Caco-2 (cell line): ENCODE data around the gene TCERG1L. TPM values are rescaled to one million over a fixed set of nuclear protein-coding genes. Genes with fewer than 3 reads are reported as not detected.

Experiments used
- BruUV-seq: library from RNA; stranded (reverse); fragments of 400-500 nt; replicated peaks from 2 replicates; lab custom pipeline; 2021; lab: Mats Ljungman, UMichigan
- CTCF ChIA-PET: fragments of 300-600 bp; sonication (Branson Sonifier 250); formaldehyde crosslinking; loops from one replicate; lab custom pipeline; 2022; ENCODE audit warnings: antibody characterized with exemption; lab: Charles Lee
- POLR2A ChIA-PET: fragments of 300-600 bp; sonication (Branson Sonifier 250); formaldehyde crosslinking; loops from one replicate; lab custom pipeline; 2022; ENCODE audit warnings: antibody characterized with exemption; lab: Charles Lee
- DNase-seq, 2 experiments: peaks; one replicate each; pipeline versions ENCODE4 v3.0.0 to v3.0.0-alpha.2; 2020 to 2022
- H3K27me3 ChIP-seq: replicated peaks from 2 replicates; pipeline ENCODE4 v1.6.0; 2011; ENCODE audit warnings: low read length; ENCODE audit not compliant: control insufficient read depth, insufficient read depth
- H3K36me3 ChIP-seq: 2 replicates; pipeline ENCODE4 v1.5.1; 2011; ENCODE audit warnings: low read length; ENCODE audit not compliant: control insufficient read depth, insufficient read depth
- H3K4me1 ChIP-seq: fragments of 250-450 bp; sonication (Bioruptor Pico); 2 replicates; pipeline ENCODE4 v1.5.1; 2020; ENCODE audit warnings: mild to moderate bottlenecking
- H3K4me3 ChIP-seq: 2 replicates; pipeline ENCODE4 v1.5.1; 2011; ENCODE audit warnings: low read depth, mild to moderate bottlenecking, control low read depth, low read length
- H3K9me3 ChIP-seq: fragments of 250-450 bp; sonication (Bioruptor Pico); 2 replicates; pipeline ENCODE4 v1.5.1; 2020; ENCODE audit warnings: mild to moderate bottlenecking, moderate library complexity
- H3K27ac Mint-ChIP-seq: one replicate; pipeline ENCODE4 v1.8.0; 2022; ENCODE audit warnings: mixed read lengths; ENCODE audit not compliant: unreplicated experiment
- H3K27me3 Mint-ChIP-seq: one replicate; pipeline ENCODE4 v1.8.0; 2022; ENCODE audit warnings: mixed read lengths; ENCODE audit not compliant: insufficient read depth, unreplicated experiment
- H3K36me3 Mint-ChIP-seq: one replicate; pipeline ENCODE4 v1.8.0; 2022; ENCODE audit warnings: mild to moderate bottlenecking, mixed read lengths; ENCODE audit not compliant: insufficient read depth, unreplicated experiment
- H3K4me1 Mint-ChIP-seq: one replicate; pipeline ENCODE4 v1.8.0; 2022; ENCODE audit warnings: low read depth, mixed read lengths; ENCODE audit not compliant: unreplicated experiment
- H3K4me3 Mint-ChIP-seq: one replicate; pipeline ENCODE4 v1.8.0; 2022; ENCODE audit warnings: mild to moderate bottlenecking, moderate library complexity, mixed read lengths; ENCODE audit not compliant: unreplicated experiment
- H3K9me3 Mint-ChIP-seq: one replicate; pipeline ENCODE4 v1.8.0; 2022; ENCODE audit warnings: mixed read lengths; ENCODE audit not compliant: unreplicated experiment
- intact Hi-C: fragments of 100-400 bp; cut with micrococcal nuclease; formaldehyde crosslinking; loops from one replicate; pipeline ENCODE4 v1.10.0; 2022; ENCODE audit not compliant: unreplicated experiment
- total RNA-seq: library from RNA; stranded (reverse); gene quantifications from 2 replicates; pipeline ENCODE4 v1.2.3, GENCODE V29; 2022
- TF ChIP-seq, protein P1 (sequence below), 2 experiments: fragments of 200-600 bp in 1 of 2; IDR thresholded peaks; 1 replicate in 1 of 2; 2 replicates in 1 of 2; pipeline versions ENCODE4 v1.5.1 to v1.8.0; 2011 to 2022; ENCODE audit warnings: antibody characterized with exemption in 1 of 2, control low read depth in 1 of 2, inconsistent platforms in 1 of 2, low read depth in 1 of 2, low read length in 1 of 2, mild to moderate bottlenecking in 1 of 2, moderate library complexity in 1 of 2; ENCODE audit not compliant: insufficient read depth in 1 of 2, severe bottlenecking in 1 of 2, unreplicated experiment in 1 of 2

Gene TCERG1L
- total RNA-seq, 1 experiment from 2014 or later: not detected

DNA sequence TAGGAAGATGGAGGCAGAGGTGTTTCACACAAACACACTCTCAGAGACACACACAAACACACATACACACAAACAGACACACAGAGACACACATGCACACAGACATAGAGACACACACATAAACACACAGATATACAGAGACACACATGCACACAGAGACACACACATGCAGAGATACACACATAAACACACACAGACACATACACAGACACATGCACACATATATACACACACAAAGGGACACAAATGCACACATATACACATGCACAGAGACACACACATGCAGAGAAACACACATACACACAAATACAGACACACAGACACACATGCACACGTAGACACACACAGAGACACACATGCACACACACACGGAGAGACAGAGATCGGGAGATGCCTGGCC is 163.3 kb downstream of the TCERG1L start:
- peaks cover 22% of the 10 kb centered on the region for H3K9me3 Mint-ChIP-seq
- intact Hi-C loops: no loop called here
- H3K27me3 Mint-ChIP-seq: no peaks in the 10 kb centered on the region
- H3K4me1 Mint-ChIP-seq: no peaks in the 10 kb centered on the region
- Histone ChIP-seq H3K9me3 (peaks cover 6% of the 10 kb centered on the region; the same call in 1 of the 2 replicates), H3K4me3 (no peak overlapping the region), H3K27me3 (no peaks in the 10 kb centered on the region), H3K36me3 (no peaks in the 10 kb centered on the region), H3K4me1 (no peaks in the 10 kb centered on the region)
- no TSS peak for BruUV-seq
- TF ChIP-seq, protein P1, sequence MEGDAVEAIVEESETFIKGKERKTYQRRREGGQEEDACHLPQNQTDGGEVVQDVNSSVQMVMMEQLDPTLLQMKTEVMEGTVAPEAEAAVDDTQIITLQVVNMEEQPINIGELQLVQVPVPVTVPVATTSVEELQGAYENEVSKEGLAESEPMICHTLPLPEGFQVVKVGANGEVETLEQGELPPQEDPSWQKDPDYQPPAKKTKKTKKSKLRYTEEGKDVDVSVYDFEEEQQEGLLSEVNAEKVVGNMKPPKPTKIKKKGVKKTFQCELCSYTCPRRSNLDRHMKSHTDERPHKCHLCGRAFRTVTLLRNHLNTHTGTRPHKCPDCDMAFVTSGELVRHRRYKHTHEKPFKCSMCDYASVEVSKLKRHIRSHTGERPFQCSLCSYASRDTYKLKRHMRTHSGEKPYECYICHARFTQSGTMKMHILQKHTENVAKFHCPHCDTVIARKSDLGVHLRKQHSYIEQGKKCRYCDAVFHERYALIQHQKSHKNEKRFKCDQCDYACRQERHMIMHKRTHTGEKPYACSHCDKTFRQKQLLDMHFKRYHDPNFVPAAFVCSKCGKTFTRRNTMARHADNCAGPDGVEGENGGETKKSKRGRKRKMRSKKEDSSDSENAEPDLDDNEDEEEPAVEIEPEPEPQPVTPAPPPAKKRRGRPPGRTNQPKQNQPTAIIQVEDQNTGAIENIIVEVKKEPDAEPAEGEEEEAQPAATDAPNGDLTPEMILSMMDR (IDR thresholded peaks at IDR 0.05; ENCODE audit: insufficient read depth in 1 of 2, low read depth in 1 of 2, low read length in 1 of 2, severe bottlenecking in 1 of 2, unreplicated experiment in 1 of 2): no peak
- H3K4me3 Mint-ChIP-seq: no peak overlapping the region
- H3K27ac Mint-ChIP-seq: no peak overlapping the region
- no peak for DNase-seq
- ChIA-PET POLR2A (no interaction called here), CTCF (no interaction called here)
- peaks cover 4% of the 10 kb centered on the region for H3K36me3 Mint-ChIP-seq

- Mint-ChIP-seq H3K27ac (no peak overlapping the region), H3K9me3 (peaks cover 15% of the 10 kb centered on the region), H3K4me1 (no peaks in the 10 kb centered on the region), H3K4me3 (no peak overlapping the region), H3K27me3 (peaks cover 3% of the 10 kb centered on the region), H3K36me3 (peaks cover 4% of the 10 kb centered on the region)
- intact Hi-C loops: no loop called here
- ChIA-PET CTCF (no interaction called here), POLR2A (no interaction called here)
- TF ChIP-seq, protein P1 (IDR thresholded peaks at IDR 0.05; ENCODE audit: insufficient read depth in 1 of 2, low read depth in 1 of 2, low read length in 1 of 2, severe bottlenecking in 1 of 2, unreplicated experiment in 1 of 2): no peak
- H3K4me3 ChIP-seq: no peak overlapping the region
- no peaks in the 10 kb centered on the region for H3K27me3 ChIP-seq
- no peaks in the 10 kb centered on the region for H3K36me3 ChIP-seq
- no peak for DNase-seq
- BruUV-seq: no TSS peak
- H3K4me1 ChIP-seq: no peaks in the 10 kb centered on the region
- H3K9me3 ChIP-seq: peaks cover 4% of the 10 kb centered on the region; the same call in 1 of the 2 replicates
Observed at GRCh38 chr10:131147301-131147975, 164.1 kb downstream of the TCERG1L start.

DNA sequence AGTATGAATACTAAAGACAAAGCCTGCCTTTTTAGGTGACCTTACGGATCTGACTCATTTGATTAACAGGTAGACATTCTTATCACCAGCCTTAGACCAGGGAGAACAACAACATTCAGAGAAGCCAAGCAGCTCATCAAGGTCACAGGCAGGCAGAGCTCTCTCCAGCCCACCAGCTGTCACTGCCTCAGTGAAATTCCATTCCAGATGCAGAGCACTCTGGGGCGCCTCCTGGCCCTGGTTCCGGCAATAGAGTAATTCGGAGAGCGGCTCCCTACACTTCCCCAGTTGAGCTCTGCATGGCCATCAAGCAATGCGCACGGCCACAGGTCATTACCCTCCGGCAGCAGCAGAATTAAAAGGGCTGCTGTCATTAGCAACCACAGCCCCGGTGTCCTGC is 164.7 kb downstream of the TCERG1L start:
- no peak for DNase-seq
- Mint-ChIP-seq H3K4me3 (no peak overlapping the region), H3K27me3 (peaks cover 3% of the 10 kb centered on the region), H3K27ac (no peak overlapping the region), H3K9me3 (peaks cover 14% of the 10 kb centered on the region), H3K36me3 (peaks cover 4% of the 10 kb centered on the region), H3K4me1 (no peaks in the 10 kb centered on the region)
- no peaks in the 10 kb centered on the region for H3K27me3 ChIP-seq
- no peaks in the 10 kb centered on the region for H3K9me3 ChIP-seq
- CTCF ChIA-PET: no interaction called here
- TF ChIP-seq, protein P1 (IDR thresholded peaks at IDR 0.05; ENCODE audit: insufficient read depth in 1 of 2, low read depth in 1 of 2, low read length in 1 of 2, severe bottlenecking in 1 of 2, unreplicated experiment in 1 of 2): no peak
- POLR2A ChIA-PET: no interaction called here
- H3K4me3 ChIP-seq: no peak overlapping the region
- H3K36me3 ChIP-seq: no peaks in the 10 kb centered on the region
- no peaks in the 10 kb centered on the region for H3K4me1 ChIP-seq
- intact Hi-C loops: no loop called here
- no TSS peak for BruUV-seq
